Measurements from ENCODE around the gene SORCS2.

The SORCS2 gene

GRCh38 chr4:7235030-7235380 is 42.7 kb downstream of the SORCS2 start:
- no peak for DNase-seq (ENCODE audit: low read depth, low spot score)
- no peak overlapping the region for H3K4me3 ChIP-seq (ENCODE audit: insufficient read length, low read depth)
- H3K9ac ChIP-seq (ENCODE audit: insufficient read length, low read depth) = no peak overlapping the region
- peaks cover 9% of the 10 kb centered on the region; the same call in 1 of the 2 replicates for H3K9me3 ChIP-seq (ENCODE audit: insufficient read depth, low read length)
- no peaks in the 10 kb centered on the region for H3K27me3 ChIP-seq (ENCODE audit: insufficient read depth, insufficient read length)
- no peak for TF ChIP-seq SUZ12 (IDR thresholded peaks at IDR 0.05; ENCODE audit: extremely low read depth, insufficient read depth, insufficient read length)
- TF ChIP-seq ZNF274 (IDR thresholded peaks at IDR 0.05; ENCODE audit: low read depth, low read length) = no peak
- TF ChIP-seq YY1 (IDR thresholded peaks at IDR 0.05; ENCODE audit: insufficient read depth, insufficient read length) = no peak
- peaks cover 4% of the 10 kb centered on the region for H3K4me1 ChIP-seq (ENCODE audit: insufficient read depth, insufficient read length)
- H3K36me3 ChIP-seq (ENCODE audit: insufficient read depth, insufficient read length, low read length) = no peaks in the 10 kb centered on the region

DNA sequence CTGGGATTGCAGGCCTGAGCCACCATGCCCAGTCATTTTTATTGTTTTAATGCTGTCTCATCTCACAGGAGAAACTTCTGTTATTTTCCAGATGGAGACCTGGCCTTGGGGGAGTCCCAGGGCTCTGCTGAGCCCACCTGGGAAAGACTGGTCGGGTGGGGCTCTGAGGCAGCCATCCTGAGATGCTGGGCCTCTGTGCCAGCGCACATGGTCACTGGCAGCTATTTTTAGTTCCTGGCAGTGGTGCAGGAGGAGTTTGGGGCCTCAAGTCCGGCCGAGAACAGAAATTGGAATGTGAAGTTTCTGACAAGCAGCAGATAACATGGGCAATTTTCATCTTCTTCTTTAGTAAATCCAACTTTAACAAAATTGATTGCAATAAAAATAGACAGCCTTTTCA is 44.5 kb downstream of the SORCS2 start:
- no peak for DNase-seq (ENCODE audit: low read depth, low spot score)
- peaks cover 9% of the 10 kb centered on the region; the same call in 1 of the 2 replicates for H3K9me3 ChIP-seq (ENCODE audit: insufficient read depth, low read length)
- H3K9ac ChIP-seq (ENCODE audit: insufficient read length, low read depth) = no peak overlapping the region
- H3K36me3 ChIP-seq (ENCODE audit: insufficient read depth, insufficient read length, low read length) = no peaks in the 10 kb centered on the region
- H3K4me3 ChIP-seq (ENCODE audit: insufficient read length, low read depth) = no peak overlapping the region
- no peaks in the 10 kb centered on the region for H3K27me3 ChIP-seq (ENCODE audit: insufficient read depth, insufficient read length)
- TF ChIP-seq YY1 (IDR thresholded peaks at IDR 0.05; ENCODE audit: insufficient read depth, insufficient read length) = no peak
- no peak for TF ChIP-seq SUZ12 (IDR thresholded peaks at IDR 0.05; ENCODE audit: extremely low read depth, insufficient read depth, insufficient read length)
- peaks cover 4% of the 10 kb centered on the region for H3K4me1 ChIP-seq (ENCODE audit: insufficient read depth, insufficient read length)

DNA sequence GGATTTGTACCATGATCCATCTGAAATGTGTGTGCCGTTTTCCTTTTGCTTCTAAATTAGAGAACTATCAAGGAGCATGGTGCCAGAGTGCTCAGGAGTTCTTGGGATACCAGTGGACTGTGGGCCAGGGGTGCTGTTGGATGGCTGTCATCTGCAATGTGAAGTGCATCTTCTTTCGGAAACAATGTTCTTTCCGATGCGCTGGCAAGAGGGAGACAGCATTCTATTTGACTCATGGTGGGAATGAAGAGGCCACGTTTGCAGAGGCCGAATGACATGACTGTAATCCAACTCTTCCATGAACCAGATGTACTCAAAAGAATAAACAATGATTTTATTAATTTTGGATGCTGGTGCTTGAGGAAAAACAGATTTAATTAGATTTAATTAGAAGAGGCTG is 45.5 kb downstream of the SORCS2 start:
- no peaks in the 10 kb centered on the region for H3K27me3 ChIP-seq (ENCODE audit: insufficient read depth, insufficient read length)
- no peak for DNase-seq (ENCODE audit: low read depth, low spot score)
- H3K4me3 ChIP-seq (ENCODE audit: insufficient read length, low read depth) = no peak overlapping the region
- peaks cover 4% of the 10 kb centered on the region for H3K4me1 ChIP-seq (ENCODE audit: insufficient read depth, insufficient read length)
- H3K36me3 ChIP-seq (ENCODE audit: insufficient read depth, insufficient read length, low read length) = no peaks in the 10 kb centered on the region
- no peak overlapping the region for H3K9ac ChIP-seq (ENCODE audit: insufficient read length, low read depth)
- peaks cover 9% of the 10 kb centered on the region; the same call in 1 of the 2 replicates for H3K9me3 ChIP-seq (ENCODE audit: insufficient read depth, low read length)
- TF ChIP-seq SUZ12 (IDR thresholded peaks at IDR 0.05; ENCODE audit: extremely low read depth, insufficient read depth, insufficient read length) (no peak), ZNF274 (IDR thresholded peaks at IDR 0.05; ENCODE audit: low read depth, low read length) (no peak), YY1 (IDR thresholded peaks at IDR 0.05; ENCODE audit: insufficient read depth, insufficient read length) (no peak)

DNA sequence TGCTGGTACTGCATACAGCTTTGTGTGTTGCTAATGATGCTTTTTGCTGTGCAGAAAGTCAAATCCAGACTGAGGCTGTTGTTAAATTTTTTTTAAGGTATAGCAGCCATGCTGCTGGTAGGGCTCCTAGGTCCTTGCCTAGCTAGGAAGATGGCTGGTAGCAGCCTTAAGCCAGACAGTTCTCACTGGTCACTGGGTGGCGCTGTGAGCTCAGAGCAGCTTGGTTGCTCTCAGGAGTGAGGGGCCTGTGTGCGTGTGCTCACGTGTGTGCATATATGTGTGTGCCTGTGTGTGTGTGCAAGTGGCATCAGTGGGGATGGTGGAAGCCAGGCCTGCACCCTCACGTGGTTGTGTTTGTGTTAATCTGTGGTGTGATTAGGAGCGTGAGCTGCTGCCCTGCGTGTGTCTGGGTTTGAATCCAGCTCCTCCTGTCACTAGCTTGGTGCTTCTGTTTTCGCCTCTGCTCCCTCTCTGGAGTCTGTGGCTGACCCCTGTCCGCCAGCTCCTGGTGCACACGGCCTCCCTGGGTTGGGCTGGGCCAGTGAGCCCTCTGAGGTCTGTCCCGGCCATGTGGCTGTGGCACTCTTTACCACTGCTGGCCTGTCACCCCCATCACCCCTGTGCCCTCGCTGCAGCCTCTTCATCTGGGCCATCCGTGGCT is 46.1 kb downstream of the SORCS2 start:
- Histone ChIP-seq H3K9ac (ENCODE audit: insufficient read length, low read depth) (no peak overlapping the region), H3K4me3 (ENCODE audit: insufficient read length, low read depth) (no peak overlapping the region), H3K9me3 (ENCODE audit: insufficient read depth, low read length) (peaks cover 9% of the 10 kb centered on the region; the same call in 1 of the 2 replicates), H3K36me3 (ENCODE audit: insufficient read depth, insufficient read length, low read length) (no peaks in the 10 kb centered on the region), H3K4me1 (ENCODE audit: insufficient read depth, insufficient read length) (peaks cover 4% of the 10 kb centered on the region), H3K27me3 (ENCODE audit: insufficient read depth, insufficient read length) (no peaks in the 10 kb centered on the region)
- DNase-seq (ENCODE audit: low read depth, low spot score) = peak; percentile 23
- TF ChIP-seq SUZ12 (IDR thresholded peaks at IDR 0.05; ENCODE audit: extremely low read depth, insufficient read depth, insufficient read length) (no peak), ZNF274 (IDR thresholded peaks at IDR 0.05; ENCODE audit: low read depth, low read length) (no peak), YY1 (IDR thresholded peaks at IDR 0.05; ENCODE audit: insufficient read depth, insufficient read length) (no peak)

DNA sequence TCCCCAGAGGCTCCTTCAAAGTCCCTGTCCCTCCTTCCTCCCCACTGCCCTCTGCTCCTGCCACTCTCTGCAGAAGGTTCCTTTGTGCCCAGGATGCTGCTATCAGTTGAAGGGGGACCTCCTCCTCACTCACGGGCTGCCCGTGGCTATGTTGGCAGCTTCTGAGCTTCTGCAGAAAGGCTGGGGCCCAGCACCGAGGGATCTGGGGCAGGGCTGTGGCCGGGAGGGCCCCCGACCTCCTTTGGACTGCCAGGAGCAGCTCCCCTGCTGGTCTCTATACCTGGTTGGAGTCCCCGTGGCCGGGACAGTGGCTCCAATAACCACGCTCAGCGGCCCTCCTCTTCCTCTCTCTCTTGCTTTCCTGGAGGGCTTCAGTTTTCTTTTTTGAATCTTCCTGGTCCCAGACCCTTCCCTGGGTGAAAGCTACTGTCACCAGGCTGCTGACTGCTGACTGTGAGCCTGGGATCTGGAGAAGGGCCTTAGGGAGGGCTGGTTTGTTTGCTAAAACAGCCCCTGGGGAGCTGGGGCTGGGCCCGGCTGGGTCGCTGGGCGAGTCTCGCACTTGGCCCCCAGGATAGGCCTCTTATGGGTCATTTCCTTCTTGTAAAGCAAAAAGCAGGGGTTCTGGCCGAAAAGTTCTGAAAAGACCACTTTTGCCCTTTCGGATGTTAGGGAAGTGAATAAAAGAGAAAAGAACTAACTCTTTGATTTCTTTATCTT is 46.9 kb downstream of the SORCS2 start:
- H3K36me3 ChIP-seq (ENCODE audit: insufficient read depth, insufficient read length, low read length) = no peaks in the 10 kb centered on the region
- peaks cover 9% of the 10 kb centered on the region; the same call in 1 of the 2 replicates for H3K9me3 ChIP-seq (ENCODE audit: insufficient read depth, low read length)
- no peak for DNase-seq (ENCODE audit: low read depth, low spot score)
- no peaks in the 10 kb centered on the region for H3K27me3 ChIP-seq (ENCODE audit: insufficient read depth, insufficient read length)
- H3K4me1 ChIP-seq (ENCODE audit: insufficient read depth, insufficient read length) = peaks cover 4% of the 10 kb centered on the region
- H3K9ac ChIP-seq (ENCODE audit: insufficient read length, low read depth) = no peak overlapping the region
- no peak for TF ChIP-seq ZNF274 (IDR thresholded peaks at IDR 0.05; ENCODE audit: low read depth, low read length)
- TF ChIP-seq YY1 (IDR thresholded peaks at IDR 0.05; ENCODE audit: insufficient read depth, insufficient read length) = no peak
- TF ChIP-seq SUZ12 (IDR thresholded peaks at IDR 0.05; ENCODE audit: extremely low read depth, insufficient read depth, insufficient read length) = no peak
- no peak overlapping the region for H3K4me3 ChIP-seq (ENCODE audit: insufficient read length, low read depth)

- no peak for DNase-seq (ENCODE audit: low read depth, low spot score)
- H3K9me3 ChIP-seq (ENCODE audit: insufficient read depth, low read length) = peaks cover 9% of the 10 kb centered on the region; the same call in 1 of the 2 replicates
- TF ChIP-seq ZNF274 (IDR thresholded peaks at IDR 0.05; ENCODE audit: low read depth, low read length) = no peak
- no peak for TF ChIP-seq SUZ12 (IDR thresholded peaks at IDR 0.05; ENCODE audit: extremely low read depth, insufficient read depth, insufficient read length)
- TF ChIP-seq YY1 (IDR thresholded peaks at IDR 0.05; ENCODE audit: insufficient read depth, insufficient read length) = no peak
- no peaks in the 10 kb centered on the region for H3K27me3 ChIP-seq (ENCODE audit: insufficient read depth, insufficient read length)
- no peak overlapping the region for H3K4me3 ChIP-seq (ENCODE audit: insufficient read length, low read depth)
- H3K4me1 ChIP-seq (ENCODE audit: insufficient read depth, insufficient read length) = peaks cover 4% of the 10 kb centered on the region
- no peaks in the 10 kb centered on the region for H3K36me3 ChIP-seq (ENCODE audit: insufficient read depth, insufficient read length, low read length)
- no peak overlapping the region for H3K9ac ChIP-seq (ENCODE audit: insufficient read length, low read depth)
These were observed 47.5 kb downstream of the SORCS2 start for GRCh38 chr4:7239844-7240243.

GRCh38 chr4:7240306-7240705 is 48.0 kb downstream of the SORCS2 start:
- H3K4me1 ChIP-seq (ENCODE audit: insufficient read depth, insufficient read length) = peaks cover 4% of the 10 kb centered on the region
- no peaks in the 10 kb centered on the region for H3K27me3 ChIP-seq (ENCODE audit: insufficient read depth, insufficient read length)
- no peak overlapping the region for H3K4me3 ChIP-seq (ENCODE audit: insufficient read length, low read depth)
- no peak for TF ChIP-seq ZNF274 (IDR thresholded peaks at IDR 0.05; ENCODE audit: low read depth, low read length)
- no peak for TF ChIP-seq YY1 (IDR thresholded peaks at IDR 0.05; ENCODE audit: insufficient read depth, insufficient read length)
- no peak for TF ChIP-seq SUZ12 (IDR thresholded peaks at IDR 0.05; ENCODE audit: extremely low read depth, insufficient read depth, insufficient read length)
- peaks cover 9% of the 10 kb centered on the region; the same call in 1 of the 2 replicates for H3K9me3 ChIP-seq (ENCODE audit: insufficient read depth, low read length)
- H3K36me3 ChIP-seq (ENCODE audit: insufficient read depth, insufficient read length, low read length) = no peaks in the 10 kb centered on the region
- H3K9ac ChIP-seq (ENCODE audit: insufficient read length, low read depth) = peak overlapping the region; percentile 17
- no peak for DNase-seq (ENCODE audit: low read depth, low spot score)
